H1 (cell line): ENCODE results near the gene ITPR3. TPM values are rescaled to one million over a fixed set of nuclear protein-coding genes. Genes with fewer than 3 reads are reported as not detected.

Experiments
- CTCF ChIA-PET: fragments of 300-600 bp; sonication (Branson Sonifier 250); formaldehyde crosslinking; loops from one replicate; lab custom pipeline; 2021; ENCODE audit not compliant: partially characterized antibody; lab: Charles Lee
- POLR2A ChIA-PET: fragments of 300-600 bp; sonication (Branson Sonifier 250); formaldehyde crosslinking; loops from one replicate; lab custom pipeline; 2021; ENCODE audit warnings: inconsistent platforms; ENCODE audit not compliant: partially characterized antibody; lab: Charles Lee
- DNase-seq, 2 experiments: peaks; one replicate each; pipeline versions ENCODE4 v3.0.0 to v3.0.0-alpha.2; 2010 to 2022; ENCODE audit warnings: low spot score in 2 of 2, low read depth in 1 of 2, mixed read lengths in 1 of 2
- FAIRE-seq: peaks from 2 replicates; lab custom pipeline; 2011; peaks lifted over from hg19 to GRCh38; lab: Jason Lieb, UNC
- H2AFZ ChIP-seq: 2 replicates; pipeline ENCODE4 v1.8.1; 2012; ENCODE audit warnings: low read length, inconsistent platforms
- H2AK5ac ChIP-seq: 2 replicates; pipeline ENCODE4 v1.6.1; 2013; ENCODE audit warnings: low read depth, low read length
- H2BK120ac ChIP-seq: replicated peaks from 2 replicates; pipeline ENCODE3; 2013; ENCODE audit warnings: low read depth, low read length, inconsistent platforms
- H2BK12ac ChIP-seq: 2 replicates; pipeline ENCODE4 v1.6.1; 2013; ENCODE audit warnings: low read depth, low read length
- H2BK15ac ChIP-seq: 2 replicates; pipeline ENCODE4 v1.6.1; 2013; ENCODE audit warnings: low read length
- H2BK20ac ChIP-seq: 2 replicates; pipeline ENCODE4 v1.6.1; 2013; ENCODE audit warnings: low read length
- H2BK5ac ChIP-seq: 2 replicates; pipeline ENCODE4 v1.6.1; 2013; ENCODE audit warnings: low read depth, low read length
- H3K14ac ChIP-seq: 2 replicates; pipeline ENCODE4 v1.6.1; 2013; ENCODE audit warnings: inconsistent platforms; ENCODE audit not compliant: insufficient read length
- H3K18ac ChIP-seq: 2 replicates; pipeline ENCODE4 v1.6.1; 2013; ENCODE audit warnings: low read length; ENCODE audit errors: extremely low read depth
- H3K23ac ChIP-seq: 2 replicates; pipeline ENCODE4 v1.6.1; 2013; ENCODE audit warnings: inconsistent platforms; ENCODE audit not compliant: insufficient read length
- H3K23me2 ChIP-seq: 2 replicates; pipeline ENCODE4 v1.6.1; 2013; ENCODE audit warnings: low read depth, low read length
- H3K27ac ChIP-seq: 2 replicates; pipeline ENCODE4 v1.6.1; 2011; ENCODE audit warnings: low read depth, low read length, inconsistent platforms
- H3K27me3 ChIP-seq, 4 experiments: replicated peaks in 1 of 4; 1 replicate in 1 of 4; 2 replicates in 3 of 4; pipeline versions ENCODE4 v1.6.1 to v1.8.1; 2011 to 2013; ENCODE audit warnings: low read length in 3 of 4, mild to moderate bottlenecking in 3 of 4, inconsistent platforms in 2 of 4, mixed read lengths in 2 of 4, moderate library complexity in 1 of 4; ENCODE audit not compliant: control insufficient read depth in 3 of 4, insufficient read depth in 3 of 4; ENCODE audit errors: extremely low read depth in 1 of 4
- H3K36me3 ChIP-seq, 4 experiments: 2 replicates each; pipeline versions ENCODE4 v1.6.1 to v1.8.1; 2011 to 2013; ENCODE audit warnings: mild to moderate bottlenecking in 4 of 4, low read length in 3 of 4, moderate library complexity in 2 of 4, control low read depth in 1 of 4, inconsistent platforms in 1 of 4; ENCODE audit not compliant: insufficient read depth in 4 of 4, control insufficient read depth in 2 of 4
- H3K4ac ChIP-seq: replicated peaks from 2 replicates; pipeline ENCODE3; 2013; ENCODE audit warnings: low read length, low read depth, mixed read lengths, inconsistent platforms; ENCODE audit not compliant: insufficient read length
- H3K4me1 ChIP-seq, 4 experiments: replicated peaks in 1 of 4; 1 replicate in 1 of 4; 2 replicates in 3 of 4; pipeline versions ENCODE4 v1.6.1 to v1.8.1; 2011 to 2013; ENCODE audit warnings: low read length in 3 of 4, inconsistent platforms in 2 of 4, mixed read lengths in 1 of 4; ENCODE audit not compliant: insufficient read depth in 4 of 4, control insufficient read depth in 3 of 4
- H3K4me2 ChIP-seq, 2 experiments: 2 replicates each; pipeline versions ENCODE4 v1.6.1 to v1.8.1; 2011 to 2013; ENCODE audit warnings: low read depth in 2 of 2, low read length in 2 of 2, control low read depth in 1 of 2, inconsistent platforms in 1 of 2, mild to moderate bottlenecking in 1 of 2; ENCODE audit not compliant: insufficient read depth in 1 of 2
- H3K4me3 ChIP-seq, 4 experiments: fragments of 200-600, 300-600 bp in 1 of 4; sonication (generic), shearing (Covaris generic), sonication (Bioruptor Twin) in 1 of 4; 2 replicates each; pipeline versions ENCODE4 v1.5.1 to v1.8.1; 2011 to 2016; ENCODE audit warnings: low read length in 4 of 4, low read depth in 3 of 4, control low read depth in 2 of 4, inconsistent platforms in 2 of 4, mild to moderate bottlenecking in 2 of 4, mixed read lengths in 1 of 4, moderate library complexity in 1 of 4; ENCODE audit not compliant: insufficient read depth in 2 of 4; ENCODE audit errors: extremely low read depth in 1 of 4
- H3K56ac ChIP-seq: replicated peaks from 2 replicates; pipeline ENCODE3; 2013; ENCODE audit warnings: low read depth, mild to moderate bottlenecking, mixed read lengths, low read length, inconsistent platforms; ENCODE audit not compliant: insufficient read length
- H3K79me1 ChIP-seq: 2 replicates; pipeline ENCODE4 v1.6.1; 2013; ENCODE audit warnings: low read depth, low read length, control low read depth
- H3K79me2 ChIP-seq, 2 experiments: 2 replicates each; pipeline versions ENCODE4 v1.6.1 to v1.8.1; 2012 to 2013; ENCODE audit warnings: low read length in 2 of 2, mild to moderate bottlenecking in 2 of 2, inconsistent platforms in 1 of 2; ENCODE audit not compliant: insufficient read depth in 2 of 2, control insufficient read depth in 1 of 2
- H3K9ac ChIP-seq, 4 experiments: replicated peaks in 1 of 4; 1 replicate in 1 of 4; 2 replicates in 3 of 4; pipeline versions ENCODE4 v1.6.1 to v1.8.1; 2011 to 2013; ENCODE audit warnings: low read depth in 3 of 4, low read length in 3 of 4, control low read depth in 2 of 4, mild to moderate bottlenecking in 2 of 4, moderate library complexity in 2 of 4, inconsistent platforms in 1 of 4; ENCODE audit errors: extremely low read depth in 1 of 4
- H3K9me3 ChIP-seq, 2 experiments: 2 replicates each; pipeline versions ENCODE4 v1.6.1 to v1.8.1; 2012 to 2013; ENCODE audit warnings: mild to moderate bottlenecking in 2 of 2, moderate library complexity in 2 of 2, control low read depth in 1 of 2, inconsistent platforms in 1 of 2, low read depth in 1 of 2, low read length in 1 of 2, mixed read lengths in 1 of 2; ENCODE audit not compliant: insufficient read depth in 2 of 2
- H4K20me1 ChIP-seq, 2 experiments: replicated peaks in 1 of 2; 2 replicates each; pipeline versions ENCODE3 to v1.8.1; 2011 to 2013; ENCODE audit warnings: inconsistent platforms in 2 of 2, low read length in 2 of 2, mild to moderate bottlenecking in 1 of 2; ENCODE audit not compliant: insufficient read depth in 2 of 2, control insufficient read depth in 1 of 2
- H4K5ac ChIP-seq: 2 replicates; pipeline ENCODE4 v1.6.1; 2013; ENCODE audit warnings: low read length, low read depth, mixed read lengths, inconsistent platforms; ENCODE audit not compliant: insufficient read length
- H4K8ac ChIP-seq: 2 replicates; pipeline ENCODE4 v1.8.0; 2013; ENCODE audit warnings: mild to moderate bottlenecking, moderate library complexity, low read length, inconsistent platforms; ENCODE audit not compliant: insufficient read depth; ENCODE audit errors: extremely low read depth
- H4K91ac ChIP-seq: replicated peaks from 2 replicates; pipeline ENCODE3; 2013; ENCODE audit warnings: low read length, mixed read lengths, inconsistent platforms; ENCODE audit not compliant: insufficient read length
- BRCA1 ChIP-seq: IDR thresholded peaks from 2 replicates; pipeline ENCODE4 v1.6.1; 2012; ENCODE audit warnings: low read depth, low read length, improper control_type of control experiment
- CBX8 ChIP-seq: fragments of 300-800, 300-1000 bp; sonication (generic); IDR thresholded peaks from 2 replicates; pipeline ENCODE4 v1.7.1; 2016; ENCODE audit warnings: low read depth, low read length, borderline replicate concordance
- CEBPB ChIP-seq: IDR thresholded peaks from 2 replicates; pipeline ENCODE4 v1.6.1; 2012; ENCODE audit warnings: low read depth, low read length
- CHD2 ChIP-seq: IDR thresholded peaks from 2 replicates; pipeline ENCODE4 v1.6.1; 2012; ENCODE audit warnings: low read length, improper control_type of control experiment
- EP300 ChIP-seq, 2 experiments: IDR thresholded peaks; 1 replicate in 1 of 2; 2 replicates in 1 of 2; pipeline ENCODE4 v1.6.1; 2011 to 2012; ENCODE audit warnings: low read depth in 2 of 2, low read length in 2 of 2, mild to moderate bottlenecking in 2 of 2, borderline replicate concordance in 1 of 2, inconsistent platforms in 1 of 2, moderate library complexity in 1 of 2
- FOSL1 ChIP-seq: IDR thresholded peaks from 2 replicates; pipeline ENCODE4 v1.6.1; 2011; ENCODE audit warnings: mild to moderate bottlenecking, low read depth, low read length, moderate library complexity; ENCODE audit not compliant: insufficient read depth
- HDAC6 ChIP-seq: IDR thresholded peaks from one replicate; pipeline ENCODE4 v1.7.1; 2012; ENCODE audit warnings: low read depth, mild to moderate bottlenecking, inconsistent platforms, low read length, moderate library complexity
- KDM5A ChIP-seq: fragments of 200-600 bp; IDR thresholded peaks from 2 replicates; pipeline ENCODE4 v1.7.1; 2012; ENCODE audit warnings: mild to moderate bottlenecking, low read length, inconsistent platforms, mixed read lengths
- RFX5 ChIP-seq: IDR thresholded peaks from 2 replicates; pipeline ENCODE4 v1.6.1; 2011; ENCODE audit warnings: low read depth, low read length, improper control_type of control experiment, borderline replicate concordance
- SIN3A ChIP-seq, 2 experiments: IDR thresholded peaks in 1 of 2; conservative IDR thresholded peaks in 1 of 2; 2 replicates each; pipeline ENCODE4 v1.6.1; 2011 to 2012; ENCODE audit warnings: low read length in 2 of 2, improper control_type of control experiment in 1 of 2, low read depth in 1 of 2, mild to moderate bottlenecking in 1 of 2
- SP1 ChIP-seq: IDR thresholded peaks from 2 replicates; pipeline ENCODE4 v1.6.1; 2011; ENCODE audit warnings: low read depth, low read length
- TAF7 ChIP-seq: optimal IDR thresholded peaks from 2 replicates; pipeline ENCODE3; 2011; ENCODE audit warnings: low read depth, mild to moderate bottlenecking, inconsistent platforms, low read length, moderate library complexity, borderline replicate concordance
- WGBS, 2 experiments: shearing (Covaris generic) in 1 of 2; methylation state at CpG; one replicate each; pipeline versions ENCODE4 v1.1.6 to v1.1.7; 2013 to 2015; ENCODE audit warnings: low lambda C conversion rate in 2 of 2, mixed read lengths in 2 of 2, inconsistent platforms in 1 of 2, low coverage in 1 of 2, missing lambda C conversion rate in 1 of 2; ENCODE audit not compliant: insufficient replicate concordance in 2 of 2, insufficient coverage in 1 of 2, insufficient read length in 1 of 2; ENCODE audit errors: extremely low coverage in 1 of 2, missing lambda C conversion rate in 1 of 2; 5-methylcytosine and 5-hydroxymethylcytosine counted together
- polyA plus RNA-seq, 7 experiments: library from polyadenylated mRNA; depleted of rRNA in 3 of 7; stranded (reverse) in 5 of 7; unstranded in 2 of 7; fragments of >200 nt in 5 of 7; fragments of 200-250 nt in 2 of 7; gene quantifications; 1 replicate in 5 of 7; 2 replicates in 1 of 7; 4 replicates in 1 of 7; pipeline versions ENCODE4 v1.2.1 to v1.2.3, GENCODE V29; 2011 to 2013; ENCODE audit warnings: missing spikeins in 2 of 7, mixed read lengths in 2 of 7
- total RNA-seq: library from RNA; stranded (reverse); fragmentation: NEBNext Ultra II Directional; extraction: Animal tissue kit (Norgen Biotek cat#: 25700); gene quantifications from 2 replicates; pipeline ENCODE4 v1.2.1, GENCODE V29; 2021

ITPR3 gene
- total and polyA plus RNA-seq, 2 of the 8 experiments (the other 6 are each of a cell fraction or from before 2014, with no cell fraction given), result 29.1 to 45.7 TPM

GRCh38 chr6:33663028-33663427 lies 41.9 kb downstream of the ITPR3 start:
- H3K79me1 ChIP-seq, result no peaks in the 10 kb centered on the region
- H3K4me2 ChIP-seq, result no peak overlapping the region
- no peaks in the 10 kb centered on the region for H3K9me3 ChIP-seq
- WGBS, 2 experiments, result 83% methylated on average over 5 of the region's 5 CpGs; no CpG with 5 or more reads in 1 of the 2 experiments
- H2AK5ac ChIP-seq, result no peak overlapping the region
- no peak overlapping the region for H3K18ac ChIP-seq
- H3K27me3 ChIP-seq, result no peaks in the 10 kb centered on the region
- H2AFZ ChIP-seq, result no peak overlapping the region
- H4K20me1 ChIP-seq, result peaks cover 0 to 5% of the 10 kb centered on the region in 2 experiments
- H4K91ac ChIP-seq, result no peak overlapping the region
- H3K4me3 ChIP-seq, result no peak overlapping the region
- DNase-seq, result no peak
- no peak overlapping the region for H2BK12ac ChIP-seq
- no peak overlapping the region for H3K56ac ChIP-seq
- no peaks in the 10 kb centered on the region for H3K23me2 ChIP-seq
- H4K8ac ChIP-seq, result no peak overlapping the region
- no peak overlapping the region for H2BK15ac ChIP-seq
- no peak overlapping the region for H4K5ac ChIP-seq
- no peak overlapping the region for H2BK20ac ChIP-seq
- POLR2A ChIA-PET, result interaction anchor here (0.7 to 1.8 kb wide), 3 partner anchors 11 to 73 kb away, joined by 3 to 4 read pairs (median 4); no protein-coding TSS in a partner anchor
- H3K36me3 ChIP-seq, result peaks cover 4 to 10% (median 7%) of the 10 kb centered on the region in 4 experiments; a peak in 6 of 8 replicates
- TF ChIP-seq BRCA1 (no peak), FOSL1 (no peak), KDM5A (no peak), CHD2 (no peak), CEBPB (no peak), EP300 (IDR thresholded peaks at IDR 0.05; ENCODE audit: borderline replicate concordance in 1 of 2, low read depth in 2 of 2, low read length in 2 of 2) (no peak), RFX5 (no peak), TAF7 (no peak), CBX8 (no peak), SIN3A (conservative IDR thresholded peaks at IDR 0.05 in 1 of 2, IDR thresholded peaks at IDR 0.05 in 1 of 2; ENCODE audit: low read depth in 1 of 2, low read length in 2 of 2) (no peak), HDAC6 (no peak), SP1 (no peak)
- no peak overlapping the region for H3K4ac ChIP-seq
- CTCF ChIA-PET, result interaction anchor here (0.7 to 12.7 kb wide), 4 partner anchors 7 to 437 kb away, joined by 3 to 102 read pairs (median 4); no protein-coding TSS in a partner anchor
- H2BK5ac ChIP-seq, result no peak overlapping the region
- no peak overlapping the region for H3K23ac ChIP-seq
- H3K27ac ChIP-seq, result no peak overlapping the region
- H2BK120ac ChIP-seq, result no peak overlapping the region
- H3K4me1 ChIP-seq, result no peaks in the 10 kb centered on the region
- no peak for FAIRE-seq
- no peak overlapping the region for H3K14ac ChIP-seq
- H3K9ac ChIP-seq, result no peak overlapping the region
- no peaks in the 10 kb centered on the region for H3K79me2 ChIP-seq
